GM20431 (cell line): ENCODE measurements around the gene VILL.

Experiments
- in situ Hi-C: fragments of 300-500 bp; cut with MseI, MboI; formaldehyde crosslinking; loops from one replicate; pipeline ENCODE4 v1.15.0; 2020; ENCODE audit warnings: low sequenced_read_pairs; ENCODE audit not compliant: unreplicated experiment

Gene VILL

DNA sequence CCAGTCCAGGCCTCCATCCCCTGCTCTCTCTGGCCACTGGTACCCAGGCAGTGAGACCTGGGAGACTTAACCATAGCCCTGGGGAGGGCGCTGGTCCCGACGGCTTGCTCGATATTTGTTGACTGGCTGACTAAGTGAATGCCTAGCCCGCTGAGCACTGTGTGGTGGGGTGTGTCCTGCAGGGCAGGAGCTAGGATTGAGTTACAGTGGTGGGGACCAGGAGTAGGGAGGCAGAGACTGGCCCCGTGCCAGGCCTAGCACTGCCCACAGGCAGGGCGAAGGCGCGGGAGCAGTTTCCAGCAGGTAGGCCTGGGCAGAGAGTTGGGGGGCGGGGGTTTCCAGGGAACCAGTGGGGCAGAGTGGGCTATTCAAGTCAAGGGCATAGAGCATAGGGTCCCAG lies at the start of gene VILL:
Gene VILL, plus strand, starts transcription at position 260 of the 400 bp plus-strand sequence. CDS start 2,887 bp downstream, outside the sequence.
- in situ Hi-C loops, result no loop called here

DNA sequence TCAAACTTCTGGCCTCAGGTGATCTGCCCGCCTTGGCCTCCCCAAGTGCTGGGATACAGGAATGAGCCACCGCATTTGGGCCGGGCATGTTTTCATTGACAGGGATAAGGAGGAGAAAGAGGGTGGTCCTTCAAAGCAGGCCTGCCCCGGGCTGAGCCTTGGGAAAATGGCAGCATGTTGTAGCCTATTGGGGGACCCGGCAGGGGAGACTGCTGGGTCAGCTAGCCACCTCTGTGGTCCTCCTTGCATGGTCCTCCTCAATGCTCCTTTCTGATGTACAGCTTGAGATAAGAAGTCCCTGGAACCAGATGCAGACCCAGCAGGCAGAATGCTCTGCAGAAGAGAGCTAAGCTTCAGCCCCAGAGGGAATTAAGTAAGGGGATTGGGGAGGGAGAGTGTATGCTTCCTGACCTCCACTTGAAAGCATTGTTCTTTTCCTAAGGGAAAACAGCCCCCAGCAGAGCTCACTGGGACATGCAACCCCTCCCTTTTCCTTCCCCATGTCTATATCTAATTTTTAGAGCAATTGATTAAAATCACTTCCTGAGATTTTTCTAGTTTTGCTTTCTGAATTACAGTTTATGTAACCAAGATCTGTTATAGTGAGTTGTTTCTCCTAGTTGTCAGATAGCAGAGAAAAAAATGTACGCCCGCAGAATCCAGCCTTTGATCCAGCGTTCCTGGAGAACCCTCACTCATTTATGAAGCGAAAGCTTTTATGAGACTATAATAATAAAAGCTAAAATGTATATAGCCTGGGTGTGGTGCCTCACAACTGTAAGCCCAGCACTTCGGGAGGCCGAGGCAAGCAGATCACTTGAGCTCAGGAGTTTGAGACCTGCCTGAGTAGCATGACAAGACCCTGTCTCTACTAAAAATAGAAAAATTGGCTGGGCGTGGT lies 48.7 kb upstream of the VILL start:
- in situ Hi-C loops, result no loop called here

DNA sequence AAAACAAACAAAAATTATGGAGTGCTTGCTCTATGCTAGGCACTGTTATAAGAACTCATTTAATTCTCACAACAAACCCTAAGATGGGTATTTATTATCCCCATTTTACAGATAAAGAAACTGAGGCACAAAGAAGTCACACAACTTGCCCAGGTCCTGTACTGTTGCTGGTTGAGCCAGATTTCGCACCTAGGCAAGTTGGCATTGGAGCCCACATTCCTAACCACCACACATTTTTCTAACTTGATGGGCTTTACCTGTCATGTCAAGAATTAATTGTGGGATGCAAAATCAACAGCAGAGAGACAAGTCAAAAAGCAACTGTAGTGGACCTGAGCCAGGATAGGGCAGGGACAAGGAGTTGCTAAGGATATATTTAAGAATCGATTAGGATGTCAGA lies 47.9 kb upstream of the VILL start:
- in situ Hi-C loops, result no loop called here

DNA sequence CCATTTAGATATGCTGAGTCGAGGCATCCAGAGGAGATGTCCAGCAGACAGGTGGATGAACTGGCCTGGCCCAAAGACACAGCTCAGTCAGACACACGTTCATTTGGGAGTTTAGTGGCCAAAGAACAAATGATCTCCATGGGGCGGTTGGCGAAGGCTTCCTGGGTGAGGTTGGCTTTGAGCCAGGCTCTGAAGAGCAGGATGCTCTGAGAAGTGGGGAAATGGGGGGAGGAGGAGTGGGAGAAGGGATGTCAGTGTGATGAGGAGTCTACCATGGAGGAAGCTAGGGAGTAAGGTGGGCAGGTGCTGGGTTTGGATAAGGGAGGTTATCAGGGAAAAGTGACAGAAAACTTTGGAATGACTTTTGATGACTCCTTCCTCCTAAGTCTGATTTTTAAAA lies 47.5 kb upstream of the VILL start:
- in situ Hi-C loops, result no loop called here

DNA sequence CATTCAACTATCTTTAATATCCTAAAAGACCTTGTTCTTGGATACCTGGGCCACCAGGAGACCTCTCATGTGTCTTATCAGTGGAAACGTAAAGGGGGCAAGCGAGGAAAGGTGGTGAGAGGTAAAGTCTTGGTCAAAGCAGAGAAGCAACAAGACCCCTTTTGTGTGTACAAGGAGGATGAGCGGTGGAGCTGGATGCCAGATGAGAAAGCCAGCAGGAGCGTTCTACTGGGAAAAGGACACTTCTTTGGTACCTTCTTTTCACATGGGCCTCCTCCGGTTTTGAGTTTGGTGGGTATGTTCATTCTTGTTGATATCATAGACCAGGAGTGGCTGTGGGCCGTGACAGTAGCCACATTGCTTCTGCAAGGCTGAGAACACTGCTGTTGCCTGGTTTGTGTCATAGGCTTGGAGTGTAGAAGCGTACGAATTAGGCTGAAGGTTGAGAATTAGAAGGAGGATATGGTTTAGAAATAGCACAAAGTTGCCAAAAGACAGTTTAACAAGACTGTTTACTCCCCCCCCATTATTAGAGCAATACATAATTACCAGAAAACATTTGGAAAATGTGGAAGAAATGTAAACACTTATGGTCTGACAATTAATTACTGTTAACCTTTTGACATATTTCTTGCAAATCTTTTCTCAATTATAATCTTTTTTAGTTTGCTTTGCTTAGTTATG lies 46.8 kb upstream of the VILL start:
- in situ Hi-C loops, result no loop called here

DNA sequence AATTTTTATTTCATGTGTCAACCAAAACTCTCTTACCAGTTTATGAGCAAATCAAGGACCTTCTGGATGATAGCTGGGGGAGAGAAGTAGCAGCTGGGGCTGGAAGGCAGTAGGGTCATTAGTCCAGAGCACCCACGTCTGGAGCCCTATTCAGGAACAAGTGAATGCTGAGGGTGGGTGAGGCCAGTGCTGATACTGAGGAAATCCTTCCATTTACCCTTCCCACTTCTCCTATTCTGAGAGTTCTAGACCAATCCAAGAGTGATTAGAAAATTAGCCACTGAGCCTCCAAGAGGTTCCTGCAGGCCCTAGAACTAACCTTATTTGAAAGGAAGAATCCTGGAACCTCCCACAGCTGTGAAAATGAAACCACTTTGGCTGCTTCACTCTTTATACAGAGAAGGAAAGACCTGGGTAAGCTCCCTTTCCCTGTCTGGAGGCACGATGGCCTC lies 46.2 kb upstream of the VILL start:
- in situ Hi-C loops, result no loop called here

DNA sequence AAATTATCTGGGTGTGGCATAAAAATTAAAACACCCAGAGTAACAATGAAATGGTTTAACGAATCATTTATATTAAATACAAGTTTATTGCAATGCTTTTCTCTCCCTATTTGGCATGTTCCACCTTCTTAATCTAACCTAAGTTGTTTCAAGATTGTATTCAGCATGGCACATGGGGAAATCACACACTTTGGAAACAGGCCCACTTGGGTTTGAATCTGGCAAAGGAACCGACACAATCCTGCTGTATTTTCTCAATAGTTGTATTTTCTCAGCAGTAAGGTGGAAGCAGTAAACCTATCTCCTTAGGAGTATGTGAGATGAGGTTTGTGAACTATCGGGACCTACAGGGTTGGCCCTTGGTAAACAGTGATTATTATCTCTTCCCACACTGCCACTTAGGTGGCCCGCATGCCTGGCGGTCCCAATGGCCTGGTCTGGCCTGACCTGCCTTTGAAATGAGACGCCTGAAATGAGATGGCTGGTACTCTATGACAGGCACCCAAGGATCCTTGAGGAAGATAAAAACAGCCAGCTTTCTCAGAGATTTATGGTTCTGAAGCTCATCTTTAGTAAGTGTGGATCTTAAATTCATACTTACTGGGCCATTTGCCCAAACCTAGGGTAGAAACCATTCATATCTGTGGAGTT lies 45.3 kb upstream of the VILL start:
- in situ Hi-C loops, result no loop called here

DNA sequence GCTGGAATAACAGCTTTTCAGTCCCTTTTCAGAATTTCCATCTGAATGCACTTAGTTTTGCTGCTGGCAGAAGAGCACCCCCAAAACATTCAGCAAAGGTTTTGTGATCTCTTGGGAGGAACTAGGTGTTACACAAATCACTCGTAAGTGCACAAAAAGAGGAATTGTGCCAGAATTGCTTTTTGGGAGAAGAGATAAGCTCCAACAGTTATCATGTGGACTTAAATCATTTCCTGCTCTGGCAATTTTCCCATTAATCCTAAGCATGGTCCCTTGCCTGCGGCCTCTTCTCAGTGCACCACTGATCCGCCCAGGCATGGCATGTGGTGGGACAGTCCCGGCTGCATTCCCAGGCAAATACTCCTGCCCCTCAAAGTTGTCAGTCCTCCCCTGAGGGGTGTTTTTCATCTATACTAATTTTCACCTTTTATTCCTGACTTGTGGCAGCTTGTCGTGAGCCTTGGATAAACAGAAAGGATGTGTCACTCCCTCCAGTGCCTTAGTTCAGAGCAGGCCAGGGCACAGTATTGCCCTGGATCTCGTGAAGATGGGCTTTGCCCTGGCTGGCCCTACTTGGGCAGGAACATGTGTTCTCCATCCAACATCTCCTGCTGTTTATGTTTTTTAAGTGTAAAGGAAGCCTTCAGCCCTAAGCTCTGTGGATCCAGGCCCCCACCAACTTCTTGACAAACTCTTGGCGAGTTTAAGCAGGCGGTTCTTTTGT lies 44.6 kb upstream of the VILL start:
- in situ Hi-C loops, result no loop called here

DNA sequence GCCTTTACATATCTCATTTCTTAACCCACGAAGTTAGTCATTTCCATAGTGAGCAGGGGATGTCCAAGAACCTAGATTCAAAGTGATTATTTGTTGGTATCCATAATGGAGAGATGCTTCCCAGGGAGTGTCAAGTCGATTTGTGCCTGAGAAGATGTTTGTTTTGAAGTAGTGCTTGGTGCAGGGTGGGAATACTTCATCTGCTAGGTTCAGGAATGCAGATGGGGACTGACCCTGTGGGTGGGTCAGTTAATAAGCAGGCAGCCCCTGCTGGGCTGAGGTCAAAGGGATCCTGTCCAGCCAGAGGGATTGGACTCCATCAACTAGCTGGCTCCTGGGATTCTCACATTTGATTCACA lies 44.1 kb upstream of the VILL start:
- in situ Hi-C loops, result no loop called here

DNA sequence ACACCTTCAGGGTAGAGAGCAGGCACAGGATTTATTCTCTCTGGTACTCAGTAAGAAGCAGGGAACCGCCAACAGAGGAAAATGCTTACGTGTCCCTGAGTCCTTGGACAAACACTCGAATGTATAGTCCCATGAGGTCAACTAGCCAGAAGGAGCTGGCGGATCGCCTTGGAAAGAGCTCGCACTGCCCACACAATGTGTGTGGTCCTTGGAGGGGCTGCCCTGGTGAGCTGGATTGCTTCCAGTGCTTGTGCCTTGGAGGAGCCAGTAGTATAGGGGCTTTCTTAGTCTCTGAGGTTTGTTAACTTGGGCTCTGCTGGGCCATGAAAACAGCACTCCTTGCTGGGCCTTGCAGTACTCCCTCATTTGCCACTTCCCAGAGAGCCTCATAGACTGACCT lies 40.7 kb upstream of the VILL start:
- in situ Hi-C loops, result no loop called here

DNA sequence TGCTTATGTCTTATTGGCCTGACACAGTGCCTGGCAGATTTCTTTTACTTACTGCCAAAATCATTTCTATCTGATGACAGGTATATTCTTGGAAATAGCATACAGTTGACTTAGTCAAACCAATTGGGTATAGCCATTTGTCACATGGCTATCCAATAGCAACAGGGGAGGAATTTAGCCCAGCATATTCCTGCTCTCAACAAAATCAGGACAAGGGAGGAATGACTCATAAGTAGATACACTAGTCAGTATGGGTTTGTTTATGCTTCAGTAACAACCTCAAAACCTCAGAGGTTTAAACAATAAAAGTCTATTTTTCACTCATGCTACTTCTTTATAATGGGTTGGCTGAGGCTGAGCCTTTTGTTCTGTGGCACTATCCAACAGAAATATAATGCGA lies 38.0 kb upstream of the VILL start:
- in situ Hi-C loops, result no loop called here

DNA sequence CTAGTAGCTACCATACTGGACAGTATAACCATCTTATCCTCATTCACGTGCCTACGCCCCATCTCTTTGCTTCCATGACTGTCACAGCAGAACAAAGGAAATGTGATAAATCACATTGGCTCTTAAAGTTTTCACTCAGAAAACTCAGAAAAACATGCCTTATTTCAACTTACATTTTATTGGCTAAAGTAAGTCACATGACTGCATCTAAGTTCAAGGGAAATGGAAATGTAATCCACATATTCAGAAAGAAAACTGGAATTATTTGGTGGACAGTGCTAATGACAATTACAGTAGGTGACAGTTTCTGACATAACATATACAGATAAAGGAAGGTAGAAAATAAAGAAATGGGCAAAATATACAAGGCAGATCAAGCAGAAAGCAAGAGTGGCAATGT lies 37.4 kb upstream of the VILL start:
- in situ Hi-C loops, result no loop called here

DNA sequence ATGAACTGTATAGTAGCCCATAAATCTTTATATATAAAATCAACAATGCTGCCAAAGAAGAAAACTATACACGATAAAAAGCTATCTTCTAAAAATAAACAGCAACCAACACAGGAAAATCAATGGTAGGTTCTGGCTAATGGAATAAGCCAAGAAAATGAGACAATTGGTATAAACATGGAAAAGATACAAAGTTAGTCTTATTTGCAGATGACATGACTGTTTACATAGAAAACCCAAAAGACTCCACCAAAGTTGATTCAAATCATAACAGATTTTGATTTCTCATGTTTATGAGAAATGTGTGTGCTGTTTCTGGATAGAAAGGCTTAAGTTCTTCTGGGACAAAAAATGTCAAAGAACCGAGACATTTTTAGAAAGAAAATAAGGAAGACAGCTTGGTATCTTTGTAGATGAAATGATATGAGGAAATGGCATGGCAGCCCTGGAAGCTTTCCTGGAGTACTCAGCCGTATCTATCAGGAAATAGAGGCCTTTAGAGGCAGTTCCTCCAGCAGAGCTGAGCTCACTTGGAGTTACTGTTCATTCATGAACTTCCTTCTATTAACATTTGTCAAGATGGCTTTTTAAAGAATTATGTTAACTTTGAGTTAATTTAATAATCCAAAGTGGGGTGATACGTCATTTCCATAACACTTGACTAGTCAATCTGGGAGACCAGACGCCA lies 36.7 kb upstream of the VILL start:
- in situ Hi-C loops, result no loop called here

DNA sequence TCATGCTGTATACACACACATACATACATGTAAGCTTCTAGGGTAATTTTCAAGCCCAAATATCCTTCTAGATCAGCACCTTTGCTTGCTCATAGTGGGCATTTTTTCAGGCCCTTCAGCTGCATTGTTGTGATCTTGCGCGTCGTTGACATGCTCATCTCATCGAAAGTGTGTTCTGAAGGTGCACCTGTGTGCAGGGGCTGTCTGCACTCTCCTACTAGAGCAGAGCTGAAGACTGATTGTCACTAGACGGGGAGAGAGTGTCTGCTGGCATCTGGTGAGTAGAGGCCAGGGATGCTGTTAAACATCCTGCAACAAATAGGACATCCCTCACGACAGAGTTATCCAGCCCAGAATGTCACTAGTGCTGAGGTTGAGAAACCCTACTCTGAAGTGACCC lies 35.7 kb upstream of the VILL start:
- in situ Hi-C loops, result no loop called here

DNA sequence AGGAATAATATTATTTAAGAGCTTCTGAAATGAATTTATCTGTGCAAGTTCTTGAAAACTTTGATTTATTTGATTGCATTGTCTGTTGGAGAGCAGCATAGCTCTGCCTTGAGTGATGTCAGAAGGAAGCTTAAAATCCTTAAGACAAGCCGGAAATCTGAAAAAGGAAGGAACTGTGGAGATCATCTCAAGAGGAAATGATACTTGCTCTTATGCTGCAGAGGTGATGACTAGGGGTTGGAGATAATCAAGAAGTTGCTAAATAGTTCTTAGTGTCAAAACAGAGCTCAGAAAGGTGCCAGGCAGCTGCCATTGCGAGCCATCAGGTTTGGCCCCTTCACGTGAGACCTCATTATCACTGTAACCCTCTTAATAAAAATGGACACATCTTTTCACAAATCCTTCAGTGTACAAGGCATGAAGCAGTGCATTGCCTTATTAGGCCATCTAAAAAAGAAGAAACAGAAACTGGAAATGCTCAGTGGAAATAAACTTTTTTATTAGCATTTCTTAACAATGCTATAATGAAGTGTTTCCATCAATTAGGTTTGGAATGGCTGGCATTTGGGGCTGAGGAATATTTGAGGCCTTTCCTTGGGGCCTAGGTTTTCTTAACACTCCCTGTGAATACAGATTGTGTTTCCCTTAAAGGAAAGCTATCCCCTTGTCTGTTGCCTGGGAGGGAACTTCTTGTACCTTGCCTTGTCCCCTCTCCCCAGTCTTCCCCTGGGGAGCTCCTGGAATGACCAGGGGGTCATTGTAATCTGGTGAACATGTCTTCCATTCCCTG lies 34.5 kb upstream of the VILL start:
- in situ Hi-C loops, result no loop called here

DNA sequence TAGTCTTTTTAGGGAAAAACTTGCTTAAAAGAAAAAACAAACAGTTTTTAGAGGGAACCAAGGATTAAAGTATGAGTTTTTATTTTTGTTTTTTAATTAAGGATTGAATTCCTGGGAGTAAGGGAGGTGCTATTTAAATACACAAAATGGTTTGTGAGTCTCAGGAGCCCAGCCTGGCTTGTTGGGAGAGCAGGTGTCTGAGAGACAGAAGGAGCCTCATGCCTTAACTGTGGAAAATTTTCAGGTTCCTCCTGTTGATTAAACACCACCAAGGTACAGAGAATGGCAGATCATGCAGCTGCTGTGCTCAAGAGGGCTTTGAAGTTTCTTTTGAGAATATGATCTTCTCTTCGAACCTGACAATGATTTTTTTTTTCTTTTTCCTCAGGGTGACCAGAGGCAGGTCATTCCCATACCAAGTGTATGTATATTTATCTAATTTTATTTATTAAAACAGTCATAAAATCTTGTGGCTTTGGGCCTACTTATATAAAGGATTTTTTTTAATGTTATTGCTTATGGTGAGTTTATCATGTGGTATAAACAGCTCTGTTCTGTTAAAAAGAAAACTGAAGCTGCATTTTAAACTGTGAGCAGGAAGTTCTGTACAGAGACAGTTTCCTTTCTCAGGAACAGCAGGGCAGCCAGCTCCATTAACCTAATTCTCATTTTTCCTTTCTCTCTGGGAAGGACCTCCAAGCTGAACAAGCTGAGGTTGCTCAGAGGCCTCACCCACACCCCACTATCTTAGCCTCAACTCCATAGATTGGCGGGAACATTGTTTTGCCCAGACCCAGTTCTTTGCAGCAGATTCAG lies 33.7 kb upstream of the VILL start:
- in situ Hi-C loops, result no loop called here

DNA sequence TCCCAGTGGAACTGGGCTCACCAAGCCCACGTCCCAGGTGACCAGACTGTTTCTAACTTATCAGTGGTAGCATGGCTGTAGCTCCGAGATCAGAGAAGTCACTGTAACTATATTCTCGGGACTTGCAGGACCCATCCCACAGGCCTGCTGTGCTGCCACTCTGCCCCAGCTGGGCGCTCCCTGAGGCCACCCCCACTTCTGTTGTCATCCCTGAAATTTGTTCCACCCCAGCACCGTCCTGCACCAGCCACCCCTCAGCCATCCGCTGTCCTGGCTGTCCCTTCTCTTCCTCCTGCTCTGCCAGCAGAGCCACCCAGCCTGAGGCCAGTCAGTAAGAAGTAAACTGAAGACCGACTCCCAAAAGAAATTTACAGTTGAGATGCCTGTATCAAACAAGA lies 33.0 kb upstream of the VILL start:
- in situ Hi-C loops, result no loop called here
